ENCODE results near the gene THUMPD2. TPM values are rescaled to one million over a fixed set of nuclear protein-coding genes. Genes with fewer than 3 reads are reported as not detected.

Gene THUMPD2
- polyA plus RNA-seq, 1 experiment = 4.1 TPM

- CTCF ChIA-PET = interaction anchor here (0.6 to 1.0 kb wide), 2 partner anchors 24 to 247 kb away, joined by 3 read pairs; no protein-coding TSS in a partner anchor
- Histone ChIP-seq H3K27me3 (ENCODE audit: control insufficient read depth, insufficient read depth, low read length) (no peaks in the 10 kb centered on the region), H3K36me3 (ENCODE audit: control insufficient read depth, insufficient read depth, low read length) (no peaks in the 10 kb centered on the region), H3K4me3 (ENCODE audit: low read depth, low read length) (no peak overlapping the region)
- DNase-seq (ENCODE audit: low read depth) = no peak
- TF ChIP-seq CTCF (IDR thresholded peaks at IDR 0.05; ENCODE audit: insufficient read depth, low read depth, low read length) = no peak
- POLR2A ChIA-PET = interaction anchor here (0.6 kb wide), 1 partner anchor 20 kb away, joined by 4 read pairs; no protein-coding TSS in a partner anchor
Measured at GRCh38 chr2:39723497-39723896, 55.6 kb downstream of the THUMPD2 start.

- POLR2A ChIA-PET = no interaction called here
- no peaks in the 10 kb centered on the region for H3K36me3 ChIP-seq (ENCODE audit: control insufficient read depth, insufficient read depth, low read length)
- TF ChIP-seq CTCF (IDR thresholded peaks at IDR 0.05; ENCODE audit: insufficient read depth, low read depth, low read length) = no peak
- no peak overlapping the region for H3K4me3 ChIP-seq (ENCODE audit: low read depth, low read length)
- no peaks in the 10 kb centered on the region for H3K27me3 ChIP-seq (ENCODE audit: control insufficient read depth, insufficient read depth, low read length)
- no peak for DNase-seq (ENCODE audit: low read depth)
- CTCF ChIA-PET = interaction anchor here (0.8 to 3.0 kb wide), 5 partner anchors 10 to 226 kb away, joined by 3 to 10 read pairs (median 3); no protein-coding TSS in a partner anchor
Measured at GRCh38 chr2:39720970-39721369, 58.1 kb downstream of the THUMPD2 start.

GRCh38 chr2:39719317-39719716 is 59.7 kb downstream of the THUMPD2 start:
- no peak overlapping the region for H3K4me3 ChIP-seq (ENCODE audit: low read depth, low read length)
- no peaks in the 10 kb centered on the region for H3K27me3 ChIP-seq (ENCODE audit: control insufficient read depth, insufficient read depth, low read length)
- POLR2A ChIA-PET = no interaction called here
- no peak for DNase-seq (ENCODE audit: low read depth)
- CTCF ChIA-PET = interaction anchor here (3.0 kb wide), 1 partner anchor 23 kb away, joined by 10 read pairs; no protein-coding TSS in a partner anchor
- TF ChIP-seq CTCF (IDR thresholded peaks at IDR 0.05; ENCODE audit: insufficient read depth, low read depth, low read length) = no peak
- no peaks in the 10 kb centered on the region for H3K36me3 ChIP-seq (ENCODE audit: control insufficient read depth, insufficient read depth, low read length)

GRCh38 chr2:39718483-39718882 is 60.6 kb downstream of the THUMPD2 start:
- CTCF ChIA-PET = interaction anchor here (0.6 to 3.0 kb wide), 3 partner anchors 22 to 202 kb away, joined by 3 to 10 read pairs (median 5); no protein-coding TSS in a partner anchor
- no peaks in the 10 kb centered on the region for H3K36me3 ChIP-seq (ENCODE audit: control insufficient read depth, insufficient read depth, low read length)
- TF ChIP-seq CTCF (IDR thresholded peaks at IDR 0.05; ENCODE audit: insufficient read depth, low read depth, low read length) = no peak
- H3K27me3 ChIP-seq (ENCODE audit: control insufficient read depth, insufficient read depth, low read length) = no peaks in the 10 kb centered on the region
- DNase-seq (ENCODE audit: low read depth) = no peak
- no peak overlapping the region for H3K4me3 ChIP-seq (ENCODE audit: low read depth, low read length)
- POLR2A ChIA-PET = no interaction called here

GRCh38 chr2:39717067-39717466 is 62.0 kb downstream of the THUMPD2 start:
- Histone ChIP-seq H3K36me3 (ENCODE audit: control insufficient read depth, insufficient read depth, low read length) (no peaks in the 10 kb centered on the region), H3K4me3 (ENCODE audit: low read depth, low read length) (no peak overlapping the region), H3K27me3 (ENCODE audit: control insufficient read depth, insufficient read depth, low read length) (no peaks in the 10 kb centered on the region)
- ChIA-PET CTCF (no interaction called here), POLR2A (no interaction called here)
- no peak for TF ChIP-seq CTCF (IDR thresholded peaks at IDR 0.05; ENCODE audit: insufficient read depth, low read depth, low read length)
- DNase-seq (ENCODE audit: low read depth) = no peak

Measured in BJ (cell line).